Fibroblast of lung (primary cell): ENCODE data around the gene LCA5L.

Experiments
- CTCF ChIP-seq, 2 donors: IDR thresholded peaks in 1 of 2; conservative IDR thresholded peaks in 1 of 2; 1 replicate in 1 of 2; 2 replicates in 1 of 2; pipeline ENCODE4 v1.5.1; 2011 to 2012; ENCODE audit warnings: low read length in 2 of 2, control low read depth in 1 of 2, inconsistent platforms in 1 of 2, low read depth in 1 of 2, mild to moderate bottlenecking in 1 of 2
- EZH2 ChIP-seq: IDR thresholded peaks from 2 replicates; pipeline ENCODE4 v1.5.1; 2012; ENCODE audit warnings: low read length, control low read depth, mild to moderate bottlenecking; ENCODE audit errors: missing control alignments

- TF ChIP-seq CTCF (conservative IDR thresholded peaks at IDR 0.05 in 1 of 2, IDR thresholded peaks at IDR 0.05 in 1 of 2; ENCODE audit: low read depth in 1 of 2, low read length in 2 of 2), result no peak
- TF ChIP-seq EZH2, result no peak
Observed at GRCh38 chr21:39467746-39468145, 22.2 kb upstream of the LCA5L start.
